Spleen (tissue), 11 donors: Measurements from ENCODE around the gene BABAM2. TPM values are rescaled to one million over a fixed set of nuclear protein-coding genes. Genes with fewer than 3 reads are reported as not detected.

ENCODE experiments used
- DNase-seq: peaks from one replicate; pipeline ENCODE4 v3.0.0-alpha.2; 2020
- H3K27ac ChIP-seq, 8 donors: fragments of 200-600 bp; sonication (generic) in 7 of 8; 1 replicate in 4 of 8; 2 replicates in 4 of 8; pipeline versions ENCODE4 v1.5.0 to v1.8.0; 2016 to 2021; ENCODE audit warnings: inconsistent platforms in 4 of 8, mild to moderate bottlenecking in 4 of 8, moderate library complexity in 1 of 8
- H3K27me3 ChIP-seq, 7 donors: fragments of 200-600 bp; sonication (generic) in 6 of 7; replicated peaks in 1 of 7; 1 replicate in 4 of 7; 2 replicates in 3 of 7; pipeline versions ENCODE4 v1.5.0 to v1.8.0; 2016 to 2021; ENCODE audit warnings: inconsistent platforms in 3 of 7, mild to moderate bottlenecking in 1 of 7
- H3K36me3 ChIP-seq, 6 donors: fragments of 200-600 bp; sonication (generic) in 5 of 6; 1 replicate in 4 of 6; 2 replicates in 2 of 6; pipeline versions ENCODE4 v1.5.0 to v1.8.0; 2016 to 2021; ENCODE audit warnings: inconsistent platforms in 2 of 6
- H3K4me1 ChIP-seq, 6 donors: fragments of 200-600 bp; sonication (generic) in 5 of 6; 1 replicate in 3 of 6; 2 replicates in 3 of 6; pipeline versions ENCODE4 v1.5.0 to v1.8.0; 2016 to 2021; ENCODE audit warnings: inconsistent platforms in 3 of 6
- H3K4me3 ChIP-seq, 8 donors: fragments of 200-600 bp; sonication (generic) in 7 of 8; 1 replicate in 4 of 8; 2 replicates in 4 of 8; pipeline versions ENCODE4 v1.5.0 to v1.8.0; 2016 to 2021; ENCODE audit warnings: inconsistent platforms in 4 of 8, mild to moderate bottlenecking in 4 of 8, moderate library complexity in 2 of 8
- H3K9me3 ChIP-seq, 8 donors: fragments of 200-600 bp; sonication (generic) in 7 of 8; 1 replicate in 4 of 8; 2 replicates in 4 of 8; pipeline versions ENCODE4 v1.5.0 to v1.8.0; 2016 to 2021; ENCODE audit warnings: inconsistent platforms in 4 of 8
- POLR2A ChIP-seq, 3 donors: fragments of 450-650 bp; IDR thresholded peaks; one replicate each; pipeline ENCODE4 v1.5.1; 2017; ENCODE audit warnings: antibody characterized with exemption in 3 of 3, mild to moderate bottlenecking in 1 of 3
- POLR2AphosphoS5 ChIP-seq, 3 donors: sonication (generic); formaldehyde crosslinking; IDR thresholded peaks; one replicate each; pipeline ENCODE4 v1.5.1; 2017; ENCODE audit warnings: antibody characterized with exemption in 3 of 3
- WGBS, 5 donors: extraction: QIAGEN DNeasy Blood & Tissue Kit in 3 of 5; methylation state at CpG; one replicate each; pipeline versions ENCODE4 v1.1.5 to v1.1.7; 2013 to 2018; 5-methylcytosine and 5-hydroxymethylcytosine counted together
- intact Hi-C: fragments of 100-400 bp; cut with DNase I; formaldehyde crosslinking; loops from one replicate; pipeline ENCODE4 v1.15.0; 2023; ENCODE audit warnings: low total_unique reads
- polyA plus RNA-seq, 3 donors: library from polyadenylated mRNA; stranded (reverse); fragments of 200-250 nt; gene quantifications; one replicate each; pipeline ENCODE4 v1.2.1, GENCODE V29; 2013
- total RNA-seq, 7 donors: library from RNA; depleted of rRNA in 3 of 7; stranded (reverse); fragments of >200 nt in 3 of 7; fragmentation: NEBNext Ultra II Directional in 4 of 7; extraction: Animal tissue kit (Norgen Biotek cat#: 25700) in 4 of 7; gene quantifications; one replicate each; pipeline versions ENCODE4 v1.1.0 to v1.2.1, GENCODE V29; 2016 to 2021
- TF ChIP-seq, protein P1 (sequence below), 11 experiments: fragments of 200-600 bp in 7 of 11; fragments of 450-650 bp in 4 of 11; sonication (generic) in 4 of 11; IDR thresholded peaks in 8 of 11; conservative IDR thresholded peaks in 3 of 11; 1 replicate in 7 of 11; 2 replicates in 4 of 11; pipeline versions ENCODE4 v1.4.0 to v1.8.0; 2016 to 2021; ENCODE audit warnings: antibody characterized with exemption in 11 of 11, inconsistent platforms in 4 of 11, mild to moderate bottlenecking in 1 of 11
- donor health status: healthy with polysubstance abuse.
- donor health status: DM: no; HTN: no; CAD: no; lungs with moderate emphysema.
- donor health status: DM: no; HTN: no; CAD: no.
- donor health status: Bipolar disorder and iron deficiency.
- donor health status: healthy.
- donor health status: DM: no; HTN: no; CAD: no.
- donor health status: DM: yes; HTN: yes; CAD: no.

Gene BABAM2
- total and polyA plus RNA-seq, 10 donors = 16.1 to 70.1 (median 55.0) TPM

- H3K9me3 ChIP-seq = no peaks in the 10 kb centered on the region
- 82 to 95% (median 92%) methylated on average over 6 of the region's 6 CpGs for WGBS, 5 donors
- H3K27me3 ChIP-seq = no peaks in the 10 kb centered on the region
- no peaks in the 10 kb centered on the region for H3K36me3 ChIP-seq
- intact Hi-C loops = no loop called here
- peak; percentile 68 for DNase-seq
- H3K4me3 ChIP-seq = no peak overlapping the region
- peaks cover 0 to 36% (median 29%) of the 10 kb centered on the region in 6 donors for H3K4me1 ChIP-seq
- H3K27ac ChIP-seq = no peak overlapping the region
- no peak for TF ChIP-seq POLR2A (IDR thresholded peaks at IDR 0.05)
- TF ChIP-seq POLR2AphosphoS5 (IDR thresholded peaks at IDR 0.05) = no peak
- TF ChIP-seq, protein P1, sequence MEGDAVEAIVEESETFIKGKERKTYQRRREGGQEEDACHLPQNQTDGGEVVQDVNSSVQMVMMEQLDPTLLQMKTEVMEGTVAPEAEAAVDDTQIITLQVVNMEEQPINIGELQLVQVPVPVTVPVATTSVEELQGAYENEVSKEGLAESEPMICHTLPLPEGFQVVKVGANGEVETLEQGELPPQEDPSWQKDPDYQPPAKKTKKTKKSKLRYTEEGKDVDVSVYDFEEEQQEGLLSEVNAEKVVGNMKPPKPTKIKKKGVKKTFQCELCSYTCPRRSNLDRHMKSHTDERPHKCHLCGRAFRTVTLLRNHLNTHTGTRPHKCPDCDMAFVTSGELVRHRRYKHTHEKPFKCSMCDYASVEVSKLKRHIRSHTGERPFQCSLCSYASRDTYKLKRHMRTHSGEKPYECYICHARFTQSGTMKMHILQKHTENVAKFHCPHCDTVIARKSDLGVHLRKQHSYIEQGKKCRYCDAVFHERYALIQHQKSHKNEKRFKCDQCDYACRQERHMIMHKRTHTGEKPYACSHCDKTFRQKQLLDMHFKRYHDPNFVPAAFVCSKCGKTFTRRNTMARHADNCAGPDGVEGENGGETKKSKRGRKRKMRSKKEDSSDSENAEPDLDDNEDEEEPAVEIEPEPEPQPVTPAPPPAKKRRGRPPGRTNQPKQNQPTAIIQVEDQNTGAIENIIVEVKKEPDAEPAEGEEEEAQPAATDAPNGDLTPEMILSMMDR (IDR thresholded peaks at IDR 0.05 in 8 of 11, conservative IDR thresholded peaks at IDR 0.05 in 3 of 11) = no peak
Observed at GRCh38 chr2:28346587-28346986, 456.1 kb downstream of the BABAM2 start.

- H3K36me3 ChIP-seq = no peaks in the 10 kb centered on the region
- no peaks in the 10 kb centered on the region for H3K27me3 ChIP-seq
- H3K4me1 ChIP-seq = peaks cover 0 to 30% (median 27%) of the 10 kb centered on the region in 6 donors
- WGBS, 5 donors = 89 to 97% (median 93%) methylated on average over 5 to 6 of the region's 6 CpGs
- TF ChIP-seq POLR2AphosphoS5 (IDR thresholded peaks at IDR 0.05) (no peak), POLR2A (IDR thresholded peaks at IDR 0.05) (no peak)
- TF ChIP-seq, protein P1 (IDR thresholded peaks at IDR 0.05 in 8 of 11, conservative IDR thresholded peaks at IDR 0.05 in 3 of 11) = no peak
- peak; percentile 41 for DNase-seq
- peak overlapping the region in 1 of 8 donors; percentile 54 for H3K27ac ChIP-seq
- no peak overlapping the region for H3K4me3 ChIP-seq
- intact Hi-C loops = no loop called here
- no peaks in the 10 kb centered on the region for H3K9me3 ChIP-seq
Observed at GRCh38 chr2:28347193-28347592, 456.7 kb downstream of the BABAM2 start.

DNA sequence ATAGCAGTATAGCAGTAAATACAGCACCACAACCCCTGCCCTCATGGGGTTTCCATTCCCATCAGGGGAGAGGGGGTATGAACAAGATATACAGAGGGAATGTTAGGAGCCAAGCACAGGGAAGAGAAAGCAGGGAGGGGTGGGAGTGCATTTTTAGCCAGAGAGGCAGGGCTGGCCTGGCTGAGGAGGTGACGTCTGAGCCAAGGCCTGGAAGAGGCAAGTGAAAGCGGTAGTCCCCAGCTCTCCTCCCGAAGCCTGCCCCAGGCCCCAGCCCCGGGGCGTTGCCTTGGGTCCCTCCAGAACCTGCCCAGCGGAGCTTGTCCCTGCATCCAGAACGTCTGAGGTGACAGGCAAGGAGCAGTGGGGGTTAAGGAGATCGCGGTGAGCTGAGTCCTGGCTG is 457.1 kb downstream of the BABAM2 start:
- no peaks in the 10 kb centered on the region for H3K27me3 ChIP-seq
- H3K9me3 ChIP-seq = no peaks in the 10 kb centered on the region
- H3K4me3 ChIP-seq = no peak overlapping the region
- TF ChIP-seq, protein P1 (IDR thresholded peaks at IDR 0.05 in 8 of 11, conservative IDR thresholded peaks at IDR 0.05 in 3 of 11) = no peak
- TF ChIP-seq POLR2AphosphoS5 (IDR thresholded peaks at IDR 0.05) (no peak), POLR2A (IDR thresholded peaks at IDR 0.05) (no peak)
- intact Hi-C loops = no loop called here
- DNase-seq = peak; percentile 74
- 72 to 83% (median 77%) methylated on average over 9 of the region's 9 CpGs for WGBS, 5 donors
- no peaks in the 10 kb centered on the region for H3K36me3 ChIP-seq
- peak overlapping the region in 4 of 8 donors; percentile 30 to 61 (median 53) for H3K27ac ChIP-seq
- peaks cover 0 to 26% (median 24%) of the 10 kb centered on the region in 6 donors for H3K4me1 ChIP-seq

DNA sequence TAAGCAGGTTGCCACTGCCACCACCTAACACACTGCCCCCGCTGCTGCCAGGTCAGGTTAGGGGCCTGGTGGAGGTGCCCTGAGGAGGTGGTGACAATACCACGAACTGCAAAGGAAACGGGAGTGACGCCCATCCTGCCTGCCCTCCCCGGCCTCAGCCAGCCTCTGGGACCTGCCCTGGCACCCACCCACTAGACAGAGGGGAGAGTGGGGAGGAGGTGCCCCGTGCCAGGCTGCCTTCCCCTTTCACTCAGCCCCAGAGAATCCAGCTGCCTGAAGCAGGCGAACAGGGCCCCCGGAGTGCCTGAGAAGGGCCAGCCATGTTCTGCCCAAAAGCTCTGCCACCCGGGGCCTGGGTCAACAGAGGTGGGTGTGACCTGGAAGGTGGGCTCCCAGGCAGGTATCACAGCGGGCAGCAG is 457.6 kb downstream of the BABAM2 start:
- intact Hi-C loops = no loop called here
- no peak overlapping the region for H3K4me3 ChIP-seq
- WGBS, 5 donors = 21 to 41% (median 25%) methylated on average over 6 to 10 of the region's 10 CpGs
- no peaks in the 10 kb centered on the region for H3K9me3 ChIP-seq
- DNase-seq = peak; percentile 84
- H3K4me1 ChIP-seq = peaks cover 0 to 20% (median 18%) of the 10 kb centered on the region in 6 donors
- TF ChIP-seq POLR2AphosphoS5 (IDR thresholded peaks at IDR 0.05) (peak; percentile 67 to 74 (median 73)), POLR2A (IDR thresholded peaks at IDR 0.05) (no peak)
- H3K36me3 ChIP-seq = no peaks in the 10 kb centered on the region
- H3K27ac ChIP-seq = peak overlapping the region in 4 of 8 donors; percentile 30 to 61 (median 53)
- no peaks in the 10 kb centered on the region for H3K27me3 ChIP-seq
